Caco-2 (cell line): Measurements from ENCODE around the gene SLC24A1. TPM values are rescaled to one million over a fixed set of nuclear protein-coding genes. Genes with fewer than 3 reads are reported as not detected.

ENCODE experiments used
- BruUV-seq: library from RNA; stranded (reverse); fragments of 400-500 nt; replicated peaks from 2 replicates; lab custom pipeline; 2021; lab: Mats Ljungman, UMichigan
- CTCF ChIA-PET: fragments of 300-600 bp; sonication (Branson Sonifier 250); formaldehyde crosslinking; loops from one replicate; lab custom pipeline; 2022; ENCODE audit warnings: antibody characterized with exemption; lab: Charles Lee
- POLR2A ChIA-PET: fragments of 300-600 bp; sonication (Branson Sonifier 250); formaldehyde crosslinking; loops from one replicate; lab custom pipeline; 2022; ENCODE audit warnings: antibody characterized with exemption; lab: Charles Lee
- DNase-seq, 2 experiments: peaks; one replicate each; pipeline versions ENCODE4 v3.0.0 to v3.0.0-alpha.2; 2020 to 2022
- H3K27me3 ChIP-seq: replicated peaks from 2 replicates; pipeline ENCODE4 v1.6.0; 2011; ENCODE audit warnings: low read length; ENCODE audit not compliant: control insufficient read depth, insufficient read depth
- H3K36me3 ChIP-seq: 2 replicates; pipeline ENCODE4 v1.5.1; 2011; ENCODE audit warnings: low read length; ENCODE audit not compliant: control insufficient read depth, insufficient read depth
- H3K4me1 ChIP-seq: fragments of 250-450 bp; sonication (Bioruptor Pico); 2 replicates; pipeline ENCODE4 v1.5.1; 2020; ENCODE audit warnings: mild to moderate bottlenecking
- H3K4me3 ChIP-seq: 2 replicates; pipeline ENCODE4 v1.5.1; 2011; ENCODE audit warnings: low read depth, mild to moderate bottlenecking, control low read depth, low read length
- H3K9me3 ChIP-seq: fragments of 250-450 bp; sonication (Bioruptor Pico); 2 replicates; pipeline ENCODE4 v1.5.1; 2020; ENCODE audit warnings: mild to moderate bottlenecking, moderate library complexity
- H3K27ac Mint-ChIP-seq: one replicate; pipeline ENCODE4 v1.8.0; 2022; ENCODE audit warnings: mixed read lengths; ENCODE audit not compliant: unreplicated experiment
- H3K27me3 Mint-ChIP-seq: one replicate; pipeline ENCODE4 v1.8.0; 2022; ENCODE audit warnings: mixed read lengths; ENCODE audit not compliant: insufficient read depth, unreplicated experiment
- H3K36me3 Mint-ChIP-seq: one replicate; pipeline ENCODE4 v1.8.0; 2022; ENCODE audit warnings: mild to moderate bottlenecking, mixed read lengths; ENCODE audit not compliant: insufficient read depth, unreplicated experiment
- H3K4me1 Mint-ChIP-seq: one replicate; pipeline ENCODE4 v1.8.0; 2022; ENCODE audit warnings: low read depth, mixed read lengths; ENCODE audit not compliant: unreplicated experiment
- H3K4me3 Mint-ChIP-seq: one replicate; pipeline ENCODE4 v1.8.0; 2022; ENCODE audit warnings: mild to moderate bottlenecking, moderate library complexity, mixed read lengths; ENCODE audit not compliant: unreplicated experiment
- H3K9me3 Mint-ChIP-seq: one replicate; pipeline ENCODE4 v1.8.0; 2022; ENCODE audit warnings: mixed read lengths; ENCODE audit not compliant: unreplicated experiment
- intact Hi-C: fragments of 100-400 bp; cut with micrococcal nuclease; formaldehyde crosslinking; loops from one replicate; pipeline ENCODE4 v1.10.0; 2022; ENCODE audit not compliant: unreplicated experiment
- total RNA-seq: library from RNA; stranded (reverse); gene quantifications from 2 replicates; pipeline ENCODE4 v1.2.3, GENCODE V29; 2022
- TF ChIP-seq, protein P1 (sequence below), 2 experiments: fragments of 200-600 bp in 1 of 2; IDR thresholded peaks; 1 replicate in 1 of 2; 2 replicates in 1 of 2; pipeline versions ENCODE4 v1.5.1 to v1.8.0; 2011 to 2022; ENCODE audit warnings: antibody characterized with exemption in 1 of 2, control low read depth in 1 of 2, inconsistent platforms in 1 of 2, low read depth in 1 of 2, low read length in 1 of 2, mild to moderate bottlenecking in 1 of 2, moderate library complexity in 1 of 2; ENCODE audit not compliant: insufficient read depth in 1 of 2, severe bottlenecking in 1 of 2, unreplicated experiment in 1 of 2

Gene SLC24A1
- total RNA-seq, 1 experiment from 2014 or later = 8.7 TPM

DNA sequence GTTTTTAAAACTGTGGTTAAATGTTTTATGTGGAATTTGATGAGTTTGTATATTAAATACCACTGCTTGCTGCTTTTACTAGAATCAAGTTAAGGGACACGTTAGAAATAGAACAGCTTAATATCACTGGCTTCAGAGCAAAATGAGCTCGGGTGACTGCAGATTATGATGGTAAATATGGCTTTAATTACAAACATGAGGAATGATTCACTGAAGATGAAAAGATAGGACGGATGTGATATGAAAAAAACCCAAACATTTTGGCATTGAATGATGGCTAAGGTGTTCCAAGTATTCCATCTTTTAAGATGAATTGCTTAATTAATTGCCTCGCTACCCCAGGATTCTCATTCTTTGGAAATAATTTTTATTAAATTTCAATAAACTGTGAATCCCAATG, 33.7 kb downstream of the SLC24A1 start:
- Histone ChIP-seq H3K4me3 (no peak overlapping the region), H3K9me3 (no peaks in the 10 kb centered on the region), H3K4me1 (peaks cover 16% of the 10 kb centered on the region), H3K36me3 (no peaks in the 10 kb centered on the region), H3K27me3 (no peaks in the 10 kb centered on the region)
- CTCF ChIA-PET = no interaction called here
- DNase-seq = no peak
- TF ChIP-seq, protein P1, sequence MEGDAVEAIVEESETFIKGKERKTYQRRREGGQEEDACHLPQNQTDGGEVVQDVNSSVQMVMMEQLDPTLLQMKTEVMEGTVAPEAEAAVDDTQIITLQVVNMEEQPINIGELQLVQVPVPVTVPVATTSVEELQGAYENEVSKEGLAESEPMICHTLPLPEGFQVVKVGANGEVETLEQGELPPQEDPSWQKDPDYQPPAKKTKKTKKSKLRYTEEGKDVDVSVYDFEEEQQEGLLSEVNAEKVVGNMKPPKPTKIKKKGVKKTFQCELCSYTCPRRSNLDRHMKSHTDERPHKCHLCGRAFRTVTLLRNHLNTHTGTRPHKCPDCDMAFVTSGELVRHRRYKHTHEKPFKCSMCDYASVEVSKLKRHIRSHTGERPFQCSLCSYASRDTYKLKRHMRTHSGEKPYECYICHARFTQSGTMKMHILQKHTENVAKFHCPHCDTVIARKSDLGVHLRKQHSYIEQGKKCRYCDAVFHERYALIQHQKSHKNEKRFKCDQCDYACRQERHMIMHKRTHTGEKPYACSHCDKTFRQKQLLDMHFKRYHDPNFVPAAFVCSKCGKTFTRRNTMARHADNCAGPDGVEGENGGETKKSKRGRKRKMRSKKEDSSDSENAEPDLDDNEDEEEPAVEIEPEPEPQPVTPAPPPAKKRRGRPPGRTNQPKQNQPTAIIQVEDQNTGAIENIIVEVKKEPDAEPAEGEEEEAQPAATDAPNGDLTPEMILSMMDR (IDR thresholded peaks at IDR 0.05; ENCODE audit: insufficient read depth in 1 of 2, low read depth in 1 of 2, low read length in 1 of 2, severe bottlenecking in 1 of 2, unreplicated experiment in 1 of 2) = no peak
- H3K27me3 Mint-ChIP-seq = no peaks in the 10 kb centered on the region
- H3K9me3 Mint-ChIP-seq = no peaks in the 10 kb centered on the region
- no peak overlapping the region for H3K27ac Mint-ChIP-seq
- H3K4me3 Mint-ChIP-seq = no peak overlapping the region
- H3K36me3 Mint-ChIP-seq = no peaks in the 10 kb centered on the region
- H3K4me1 Mint-ChIP-seq = peaks cover 20% of the 10 kb centered on the region
- intact Hi-C loops = no loop called here
- POLR2A ChIA-PET = interaction anchor here (0.6 kb wide), 1 partner anchor 45 kb away, joined by 6 read pairs; no protein-coding TSS in a partner anchor
- no TSS peak for BruUV-seq

- TF ChIP-seq, protein P1 (IDR thresholded peaks at IDR 0.05; ENCODE audit: insufficient read depth in 1 of 2, low read depth in 1 of 2, low read length in 1 of 2, severe bottlenecking in 1 of 2, unreplicated experiment in 1 of 2) = no peak
- Histone ChIP-seq H3K9me3 (no peaks in the 10 kb centered on the region), H3K27me3 (no peaks in the 10 kb centered on the region), H3K4me3 (no peak overlapping the region), H3K36me3 (no peaks in the 10 kb centered on the region), H3K4me1 (peaks cover 5% of the 10 kb centered on the region; the same call in 1 of the 2 replicates)
- peaks cover 9% of the 10 kb centered on the region for H3K4me1 Mint-ChIP-seq
- intact Hi-C loops = no loop called here
- no peak overlapping the region for H3K27ac Mint-ChIP-seq
- no peaks in the 10 kb centered on the region for H3K9me3 Mint-ChIP-seq
- no TSS peak for BruUV-seq
- H3K36me3 Mint-ChIP-seq = no peaks in the 10 kb centered on the region
- no peaks in the 10 kb centered on the region for H3K27me3 Mint-ChIP-seq
- CTCF ChIA-PET = no interaction called here
- POLR2A ChIA-PET = no interaction called here
- DNase-seq = no peak
- H3K4me3 Mint-ChIP-seq = no peak overlapping the region
Measured at GRCh38 chr15:65659502-65660052, 37.8 kb downstream of the SLC24A1 start.

DNA sequence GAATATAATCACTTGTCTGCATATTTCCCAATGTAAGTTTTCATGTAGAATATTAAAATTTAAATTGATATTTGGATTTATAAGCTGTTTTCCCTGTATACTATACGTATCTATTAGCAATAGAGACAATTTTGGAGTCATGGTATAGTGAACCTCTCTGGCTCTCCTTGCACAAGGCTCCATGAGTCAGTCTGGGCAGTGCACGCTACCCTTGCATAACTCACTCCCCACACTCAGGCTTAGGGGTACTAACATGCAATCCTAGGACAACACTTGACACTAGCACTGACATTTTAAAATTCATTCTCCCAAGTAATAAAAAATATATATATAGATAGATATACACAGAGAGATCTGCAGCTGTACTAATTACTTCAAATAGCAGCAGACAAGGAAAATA, 39.2 kb downstream of the SLC24A1 start:
- intact Hi-C loops = no loop called here
- ChIA-PET CTCF (no interaction called here), POLR2A (no interaction called here)
- Mint-ChIP-seq H3K4me1 (no peaks in the 10 kb centered on the region), H3K27ac (no peak overlapping the region), H3K36me3 (no peaks in the 10 kb centered on the region), H3K4me3 (no peak overlapping the region), H3K27me3 (no peaks in the 10 kb centered on the region), H3K9me3 (no peaks in the 10 kb centered on the region)
- no TSS peak for BruUV-seq
- Histone ChIP-seq H3K27me3 (no peaks in the 10 kb centered on the region), H3K4me3 (no peak overlapping the region), H3K4me1 (no peaks in the 10 kb centered on the region), H3K9me3 (no peaks in the 10 kb centered on the region), H3K36me3 (no peaks in the 10 kb centered on the region)
- DNase-seq = no peak
- TF ChIP-seq, protein P1 (IDR thresholded peaks at IDR 0.05; ENCODE audit: insufficient read depth in 1 of 2, low read depth in 1 of 2, low read length in 1 of 2, severe bottlenecking in 1 of 2, unreplicated experiment in 1 of 2) = no peak
